ENCODE results near the gene TBC1D19. TPM values are rescaled to one million over a fixed set of nuclear protein-coding genes. Genes with fewer than 3 reads are reported as not detected.

The TBC1D19 gene
- total RNA-seq, 1 experiment from 2014 or later = 4.0 TPM

- intact Hi-C loops (cut with micrococcal nuclease) = no loop called here
- ATAC-seq (no peak), DNase-seq (peak; percentile 20)
- Histone ChIP-seq H3K27me3 (ENCODE audit: low read length) (no peaks in the 10 kb centered on the region), H3K9me2 (replicated peaks; ENCODE audit: low read length) (no peaks in the 10 kb centered on the region), H3K27ac (ENCODE audit: low read length) (no peak overlapping the region), H3K4me2 (ENCODE audit: low read length) (peak overlapping the region; percentile 23; the same call in 1 of the 2 replicates), H3F3A (ENCODE audit: low read length, unreplicated experiment) (no peaks in the 10 kb centered on the region), H3K36me3 (ENCODE audit: low read depth, low read length) (no peaks in the 10 kb centered on the region), H3K4me1 (ENCODE audit: insufficient read depth, low read length) (peaks cover 7% of the 10 kb centered on the region), H3K4me3 (ENCODE audit: low read length) (no peak overlapping the region), H3K9ac (ENCODE audit: low read length) (no peak overlapping the region), H2AFZ (ENCODE audit: low read length) (no peak overlapping the region), H3K79me2 (ENCODE audit: low read length) (no peaks in the 10 kb centered on the region), H4K20me1 (ENCODE audit: low read length) (no peaks in the 10 kb centered on the region), H3K9me3 (ENCODE audit: low read length) (no peaks in the 10 kb centered on the region)
- ChIA-PET CTCF (no interaction called here), POLR2A (ENCODE audit: unreplicated experiment) (no interaction called here)
- BruUV-seq (replicated peaks) = no TSS peak
- TF ChIP-seq EZH2 (IDR thresholded peaks at IDR 0.05; ENCODE audit: low read length, unreplicated experiment) (no peak), EZH2phosphoT487 (IDR thresholded peaks at IDR 0.05; ENCODE audit: borderline replicate concordance, low read length) (no peak), CTCF (conservative IDR thresholded peaks at IDR 0.05; ENCODE audit: low read depth, low read length) (no peak)
These were observed 179.2 kb downstream of the TBC1D19 start for GRCh38 chr4:26763063-26763462.

DNA sequence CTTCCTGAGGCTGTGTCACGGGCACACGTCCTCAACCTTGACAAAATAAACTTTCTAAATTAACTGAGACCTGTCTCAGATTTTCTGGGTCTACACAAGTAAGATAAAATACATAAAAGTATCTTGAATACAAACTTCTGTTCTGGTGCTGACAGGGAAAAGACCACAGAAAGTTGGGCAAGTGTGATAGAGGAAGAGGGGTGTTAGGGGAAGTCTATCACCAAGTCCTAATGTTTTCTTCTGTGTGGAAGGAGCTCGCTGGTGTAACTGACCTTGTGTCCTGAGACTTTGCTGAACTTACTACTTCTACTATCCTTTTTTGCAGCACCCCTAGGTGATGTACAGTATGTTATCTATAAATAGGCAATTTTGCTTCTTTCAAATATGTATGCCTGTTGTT, 179.8 kb downstream of the TBC1D19 start:
- no peaks in the 10 kb centered on the region for H4K20me1 ChIP-seq (ENCODE audit: low read length)
- ATAC-seq (no peak), DNase-seq (no peak)
- intact Hi-C loops (cut with micrococcal nuclease) = no loop called here
- no peak overlapping the region for H3K9ac ChIP-seq (ENCODE audit: low read length)
- POLR2A ChIA-PET (ENCODE audit: unreplicated experiment) = no interaction called here
- no peaks in the 10 kb centered on the region for H3K9me2 ChIP-seq (replicated peaks; ENCODE audit: low read length)
- H3K27ac ChIP-seq (ENCODE audit: low read length) = no peak overlapping the region
- H3K4me2 ChIP-seq (ENCODE audit: low read length) = no peak overlapping the region
- H3K36me3 ChIP-seq (ENCODE audit: low read depth, low read length) = no peaks in the 10 kb centered on the region
- H3K4me1 ChIP-seq (ENCODE audit: insufficient read depth, low read length) = peaks cover 7% of the 10 kb centered on the region
- no peaks in the 10 kb centered on the region for H3K9me3 ChIP-seq (ENCODE audit: low read length)
- no peak for TF ChIP-seq EZH2phosphoT487 (IDR thresholded peaks at IDR 0.05; ENCODE audit: borderline replicate concordance, low read length)
- no peak for TF ChIP-seq EZH2 (IDR thresholded peaks at IDR 0.05; ENCODE audit: low read length, unreplicated experiment)
- TF ChIP-seq CTCF (conservative IDR thresholded peaks at IDR 0.05; ENCODE audit: low read depth, low read length) = no peak
- H3K27me3 ChIP-seq (ENCODE audit: low read length) = no peaks in the 10 kb centered on the region
- CTCF ChIA-PET = no interaction called here
- H3F3A ChIP-seq (ENCODE audit: low read length, unreplicated experiment) = no peaks in the 10 kb centered on the region
- no TSS peak for BruUV-seq (replicated peaks)
- no peaks in the 10 kb centered on the region for H3K79me2 ChIP-seq (ENCODE audit: low read length)
- no peak overlapping the region for H2AFZ ChIP-seq (ENCODE audit: low read length)
- no peak overlapping the region for H3K4me3 ChIP-seq (ENCODE audit: low read length)

GRCh38 chr4:26764231-26764630, 180.3 kb downstream of the TBC1D19 start:
- H3K4me2 ChIP-seq (ENCODE audit: low read length) = no peak overlapping the region
- no peaks in the 10 kb centered on the region for H3K27me3 ChIP-seq (ENCODE audit: low read length)
- H3F3A ChIP-seq (ENCODE audit: low read length, unreplicated experiment) = no peaks in the 10 kb centered on the region
- H3K4me1 ChIP-seq (ENCODE audit: insufficient read depth, low read length) = peaks cover 7% of the 10 kb centered on the region
- no peak overlapping the region for H3K27ac ChIP-seq (ENCODE audit: low read length)
- ChIA-PET POLR2A (ENCODE audit: unreplicated experiment) (no interaction called here), CTCF (no interaction called here)
- no peak for TF ChIP-seq CTCF (conservative IDR thresholded peaks at IDR 0.05; ENCODE audit: low read depth, low read length)
- TF ChIP-seq EZH2phosphoT487 (IDR thresholded peaks at IDR 0.05; ENCODE audit: borderline replicate concordance, low read length) = no peak
- no peak for TF ChIP-seq EZH2 (IDR thresholded peaks at IDR 0.05; ENCODE audit: low read length, unreplicated experiment)
- DNase-seq (no peak), ATAC-seq (no peak)
- H4K20me1 ChIP-seq (ENCODE audit: low read length) = no peaks in the 10 kb centered on the region
- no peaks in the 10 kb centered on the region for H3K9me3 ChIP-seq (ENCODE audit: low read length)
- H3K9me2 ChIP-seq (replicated peaks; ENCODE audit: low read length) = no peaks in the 10 kb centered on the region
- H3K9ac ChIP-seq (ENCODE audit: low read length) = no peak overlapping the region
- no peak overlapping the region for H2AFZ ChIP-seq (ENCODE audit: low read length)
- no peaks in the 10 kb centered on the region for H3K79me2 ChIP-seq (ENCODE audit: low read length)
- BruUV-seq (replicated peaks) = no TSS peak
- intact Hi-C loops (cut with micrococcal nuclease) = no loop called here
- H3K36me3 ChIP-seq (ENCODE audit: low read depth, low read length) = no peaks in the 10 kb centered on the region
- H3K4me3 ChIP-seq (ENCODE audit: low read length) = no peak overlapping the region

All from PC-3 (cell line).